Duodenal mucosa (tissue), 2 donors: ENCODE measurements around the gene ADAMTSL5.

Experiments used
- H3K27ac ChIP-seq: one replicate; pipeline ENCODE4 v1.7.0; 2013; ENCODE audit warnings: low read depth, low read length
- H3K27me3 ChIP-seq, 2 donors: one replicate each; pipeline ENCODE4 v1.7.0; 2013; ENCODE audit warnings: low read length in 2 of 2, control low read depth in 1 of 2; ENCODE audit not compliant: insufficient read depth in 2 of 2, control insufficient read depth in 1 of 2
- H3K36me3 ChIP-seq, 2 donors: one replicate each; pipeline ENCODE4 v1.7.0; 2013; ENCODE audit warnings: low read length in 2 of 2, control low read depth in 1 of 2; ENCODE audit not compliant: insufficient read depth in 2 of 2, control insufficient read depth in 1 of 2
- H3K4me1 ChIP-seq, 2 donors: one replicate each; pipeline ENCODE4 v1.7.0; 2013; ENCODE audit warnings: low read length in 2 of 2, control low read depth in 1 of 2; ENCODE audit not compliant: insufficient read depth in 2 of 2, control insufficient read depth in 1 of 2
- H3K4me3 ChIP-seq, 2 donors: one replicate each; pipeline ENCODE4 v1.7.0; 2013; ENCODE audit warnings: low read length in 2 of 2, low read depth in 1 of 2
- H3K9ac ChIP-seq, 2 donors: one replicate each; pipeline ENCODE4 v1.7.0; 2013; ENCODE audit warnings: low read length in 2 of 2, low read depth in 1 of 2
- H3K9me3 ChIP-seq, 2 donors: one replicate each; pipeline ENCODE4 v1.7.0; 2013; ENCODE audit warnings: low read length in 2 of 2, control low read depth in 1 of 2; ENCODE audit not compliant: control insufficient read depth in 1 of 2

Gene ADAMTSL5

GRCh38 chr19:1489463-1490310 is 23.1 kb downstream of the ADAMTSL5 start:
- peak overlapping the region; percentile 58 for H3K27ac ChIP-seq
- H3K4me3 ChIP-seq: peak overlapping the region; percentile 64
- peak overlapping the region; percentile 21 to 75 for H3K9ac ChIP-seq

GRCh38 chr19:1488282-1488601 is 24.6 kb downstream of the ADAMTSL5 start:
- H3K4me1 ChIP-seq: peaks cover 13 to 19% of the 10 kb centered on the region in 2 donors
- no peak overlapping the region for H3K4me3 ChIP-seq
- no peaks in the 10 kb centered on the region for H3K36me3 ChIP-seq
- H3K9me3 ChIP-seq: no peaks in the 10 kb centered on the region
- no peak overlapping the region for H3K27ac ChIP-seq
- no peak overlapping the region for H3K9ac ChIP-seq
- H3K27me3 ChIP-seq: no peaks in the 10 kb centered on the region

More at GRCh38 chr19:1489463-1490310, 23.1 kb downstream of the ADAMTSL5 start:
- Histone ChIP-seq H3K27me3 (no peaks in the 10 kb centered on the region), H3K4me1 (peaks cover 28 to 32% of the 10 kb centered on the region in 2 donors), H3K9me3 (no peaks in the 10 kb centered on the region), H3K36me3 (no peaks in the 10 kb centered on the region)

GRCh38 chr19:1487576-1488281 is 25.1 kb downstream of the ADAMTSL5 start:
- Histone ChIP-seq H3K27ac (no peak overlapping the region), H3K4me1 (peaks cover 8 to 15% of the 10 kb centered on the region in 2 donors), H3K36me3 (no peaks in the 10 kb centered on the region), H3K9ac (no peak overlapping the region), H3K4me3 (no peak overlapping the region), H3K27me3 (no peaks in the 10 kb centered on the region), H3K9me3 (no peaks in the 10 kb centered on the region)

- Histone ChIP-seq H3K4me1 (peaks cover 6 to 12% of the 10 kb centered on the region in 2 donors), H3K9me3 (no peaks in the 10 kb centered on the region)
Measured at GRCh38 chr19:1486720-1487575, 25.9 kb downstream of the ADAMTSL5 start.

GRCh38 chr19:1483979-1484428 is 28.8 kb downstream of the ADAMTSL5 start:
- Histone ChIP-seq H3K9ac (no peak overlapping the region), H3K4me1 (no peaks in the 10 kb centered on the region), H3K27me3 (no peaks in the 10 kb centered on the region), H3K27ac (no peak overlapping the region), H3K9me3 (no peaks in the 10 kb centered on the region), H3K4me3 (no peak overlapping the region), H3K36me3 (no peaks in the 10 kb centered on the region)

More at GRCh38 chr19:1486720-1487575, 25.9 kb downstream of the ADAMTSL5 start:
- Histone ChIP-seq H3K36me3 (no peaks in the 10 kb centered on the region), H3K9ac (no peak overlapping the region), H3K27me3 (no peaks in the 10 kb centered on the region), H3K27ac (no peak overlapping the region), H3K4me3 (no peak overlapping the region)

GRCh38 chr19:1483131-1483978 is 29.5 kb downstream of the ADAMTSL5 start:
- H3K9ac ChIP-seq: no peak overlapping the region
- H3K27me3 ChIP-seq: no peaks in the 10 kb centered on the region
- peaks cover 0 to 2% of the 10 kb centered on the region in 2 donors for H3K4me1 ChIP-seq
- H3K27ac ChIP-seq: no peak overlapping the region
- no peaks in the 10 kb centered on the region for H3K9me3 ChIP-seq
- H3K4me3 ChIP-seq: no peak overlapping the region
- H3K36me3 ChIP-seq: no peaks in the 10 kb centered on the region

- Histone ChIP-seq H3K27ac (no peak overlapping the region), H3K36me3 (no peaks in the 10 kb centered on the region), H3K9ac (no peak overlapping the region), H3K27me3 (no peaks in the 10 kb centered on the region), H3K9me3 (no peaks in the 10 kb centered on the region), H3K4me1 (peaks cover 0 to 7% of the 10 kb centered on the region in 2 donors), H3K4me3 (no peak overlapping the region)
Measured at GRCh38 chr19:1482361-1483130, 30.3 kb downstream of the ADAMTSL5 start.

GRCh38 chr19:1481893-1482360 is 30.9 kb downstream of the ADAMTSL5 start:
- Histone ChIP-seq H3K27ac (no peak overlapping the region), H3K36me3 (peaks cover 0 to 4% of the 10 kb centered on the region in 2 donors), H3K4me3 (no peak overlapping the region), H3K9ac (no peak overlapping the region), H3K4me1 (peaks cover 0 to 7% of the 10 kb centered on the region in 2 donors), H3K27me3 (no peaks in the 10 kb centered on the region), H3K9me3 (no peaks in the 10 kb centered on the region)
